T1000 (cell line): Measurements from ENCODE around the gene ANKRD34A.

Experiments used
- DNase-seq: peaks from one replicate; lab custom pipeline; 2025; ENCODE audit warnings: mixed read lengths; lab: John Stamatoyannopoulos, UW

Gene ANKRD34A

DNA sequence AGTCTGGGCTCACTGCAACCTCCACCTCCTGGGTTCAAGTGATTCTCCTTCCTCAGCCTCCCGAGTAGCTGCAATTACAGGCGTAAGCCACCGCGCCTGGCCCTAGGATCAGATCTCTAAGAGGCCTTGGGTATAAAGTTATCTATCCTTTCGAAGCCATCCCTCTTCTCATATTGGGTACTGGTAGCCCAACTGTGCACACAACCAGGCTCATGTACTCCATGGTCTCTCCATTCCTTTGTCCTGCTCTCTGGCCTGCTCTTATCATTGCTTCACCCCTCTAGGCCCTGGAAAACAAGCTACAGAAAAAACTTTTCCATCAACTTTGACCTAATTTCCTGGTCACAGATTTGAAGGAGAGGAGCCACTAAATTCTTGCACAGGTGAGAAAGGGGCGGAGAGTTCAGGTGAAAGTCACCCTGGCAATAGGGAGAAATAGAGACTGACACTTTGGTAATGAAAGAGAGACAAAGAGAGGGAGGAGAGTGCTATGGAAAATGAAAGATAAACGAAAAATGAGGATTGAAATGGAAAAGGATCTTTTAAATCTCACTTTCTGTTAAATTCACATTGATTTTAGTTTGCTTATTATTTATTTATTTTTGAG lies 26.0 kb upstream of the ANKRD34A start:
- DNase-seq, result no peak

DNA sequence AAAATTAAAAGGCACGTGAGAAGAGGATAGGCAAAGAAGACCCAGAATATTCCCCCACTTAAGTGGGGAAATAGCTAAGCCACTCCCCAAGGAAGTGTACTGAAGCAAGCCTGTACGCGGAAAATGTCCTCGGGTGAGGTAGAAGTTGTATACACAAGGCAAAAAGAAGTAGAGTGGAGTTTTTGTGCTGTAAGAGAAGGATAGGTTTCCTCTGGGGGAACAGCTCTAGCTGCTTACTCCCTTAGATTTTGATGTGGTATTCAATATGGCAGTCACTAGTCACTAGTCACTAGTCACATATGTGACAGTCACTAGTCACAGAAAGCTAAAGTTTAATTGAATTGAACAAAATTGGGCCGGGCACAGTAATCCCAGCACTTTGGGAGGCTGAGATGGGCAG lies 24.4 kb upstream of the ANKRD34A start:
- DNase-seq, result no peak

DNA sequence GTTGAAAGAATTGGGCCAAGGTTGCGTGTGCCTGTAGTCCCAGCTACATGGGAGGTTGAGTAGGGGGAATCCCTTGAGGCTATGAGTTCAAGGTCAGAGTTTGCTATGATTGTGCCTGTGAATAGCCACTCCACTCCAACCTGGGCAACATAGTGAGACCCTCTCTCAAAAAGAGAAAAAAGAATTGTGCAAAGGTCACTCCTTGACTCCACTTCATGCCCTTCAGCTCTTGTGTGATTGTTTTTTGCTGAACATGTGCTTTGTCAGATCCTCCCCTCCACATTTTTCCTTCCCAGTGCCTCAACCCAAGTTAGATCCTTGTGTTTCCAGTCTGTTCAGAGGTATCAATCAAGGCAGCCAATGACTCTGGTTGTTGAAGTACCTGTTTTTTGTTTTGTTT lies 23.6 kb upstream of the ANKRD34A start:
- DNase-seq, result no peak

GRCh38 chr1:145986551-145986950 lies 22.2 kb upstream of the ANKRD34A start:
- no peak for DNase-seq

DNA sequence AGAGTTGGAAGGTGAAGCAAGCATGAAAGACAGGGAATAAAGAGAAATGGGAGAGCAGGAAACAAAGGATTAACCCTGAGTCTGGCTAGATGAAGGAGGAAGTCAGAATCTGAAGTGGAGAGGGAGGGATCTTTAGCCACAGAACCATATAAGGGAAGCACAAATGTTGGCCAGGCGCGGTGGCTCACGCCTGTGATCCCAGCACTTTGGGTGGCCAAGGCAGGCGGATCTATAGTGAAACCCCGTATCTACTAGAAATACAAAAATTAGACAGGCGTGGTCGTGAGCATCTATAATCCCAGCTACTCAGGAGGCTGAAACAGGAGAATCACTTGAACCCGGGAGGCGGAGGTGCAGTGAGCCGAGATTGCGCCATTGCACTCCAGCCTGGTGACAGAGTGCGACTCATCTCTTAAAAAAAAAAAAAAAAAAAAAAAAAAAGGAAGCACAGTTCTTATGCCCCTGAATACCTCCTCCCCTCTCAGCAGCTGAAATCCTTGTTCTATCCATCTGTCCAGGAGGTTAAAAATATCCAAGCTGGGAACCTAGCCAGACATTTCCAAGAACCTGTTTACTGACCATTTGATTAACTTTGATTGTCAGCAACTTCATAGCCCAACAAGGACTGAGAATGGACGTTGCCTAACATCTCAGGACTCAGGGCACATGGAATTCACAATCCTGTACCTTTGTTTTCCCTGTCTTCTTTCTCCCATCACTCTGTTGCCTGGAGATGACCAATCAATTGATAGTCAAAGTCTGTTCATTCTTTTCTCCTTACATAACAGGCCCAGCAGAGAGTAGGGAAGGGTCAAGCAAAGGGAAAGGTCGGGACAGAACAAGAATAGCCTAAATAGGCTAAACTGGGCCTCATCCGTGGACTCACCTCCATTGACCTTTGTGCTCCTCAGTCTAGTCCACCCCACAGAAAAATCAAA lies 21.4 kb upstream of the ANKRD34A start:
- DNase-seq, result peak; percentile 39

- DNase-seq, result no peak
Measured at GRCh38 chr1:145985129-145985501, 20.7 kb upstream of the ANKRD34A start.

- DNase-seq, result no peak
Measured at GRCh38 chr1:145983960-145984830, 19.8 kb upstream of the ANKRD34A start.

GRCh38 chr1:145983206-145983675 lies 18.9 kb upstream of the ANKRD34A start:
- no peak for DNase-seq

GRCh38 chr1:145982010-145982723 lies 17.8 kb upstream of the ANKRD34A start:
- no peak for DNase-seq

DNA sequence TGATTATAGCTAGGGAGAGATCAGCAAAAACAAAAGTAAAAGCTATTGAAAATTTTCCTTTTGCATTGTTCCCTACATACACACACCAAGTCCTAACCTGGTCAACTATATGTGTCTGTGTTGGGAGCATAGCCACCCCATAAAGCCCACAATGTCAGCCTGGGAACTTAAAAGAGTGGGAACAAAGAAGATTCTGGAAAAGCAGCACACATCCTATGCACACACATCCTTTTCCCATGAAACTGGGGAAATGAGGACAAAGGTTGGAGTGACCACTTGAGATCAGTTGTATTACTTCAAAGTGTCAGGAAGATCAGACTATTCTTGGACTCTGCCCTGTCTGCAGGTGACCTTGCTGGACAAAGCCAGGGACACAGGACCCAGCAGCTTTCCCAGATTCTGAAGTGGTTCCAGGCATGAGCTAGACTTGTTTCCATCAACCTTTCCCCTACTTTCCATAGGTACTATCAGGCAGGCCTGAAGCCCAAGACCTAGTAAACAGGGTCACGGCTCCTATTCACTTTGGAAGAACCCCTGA lies 16.2 kb upstream of the ANKRD34A start:
- DNase-seq, result no peak

DNA sequence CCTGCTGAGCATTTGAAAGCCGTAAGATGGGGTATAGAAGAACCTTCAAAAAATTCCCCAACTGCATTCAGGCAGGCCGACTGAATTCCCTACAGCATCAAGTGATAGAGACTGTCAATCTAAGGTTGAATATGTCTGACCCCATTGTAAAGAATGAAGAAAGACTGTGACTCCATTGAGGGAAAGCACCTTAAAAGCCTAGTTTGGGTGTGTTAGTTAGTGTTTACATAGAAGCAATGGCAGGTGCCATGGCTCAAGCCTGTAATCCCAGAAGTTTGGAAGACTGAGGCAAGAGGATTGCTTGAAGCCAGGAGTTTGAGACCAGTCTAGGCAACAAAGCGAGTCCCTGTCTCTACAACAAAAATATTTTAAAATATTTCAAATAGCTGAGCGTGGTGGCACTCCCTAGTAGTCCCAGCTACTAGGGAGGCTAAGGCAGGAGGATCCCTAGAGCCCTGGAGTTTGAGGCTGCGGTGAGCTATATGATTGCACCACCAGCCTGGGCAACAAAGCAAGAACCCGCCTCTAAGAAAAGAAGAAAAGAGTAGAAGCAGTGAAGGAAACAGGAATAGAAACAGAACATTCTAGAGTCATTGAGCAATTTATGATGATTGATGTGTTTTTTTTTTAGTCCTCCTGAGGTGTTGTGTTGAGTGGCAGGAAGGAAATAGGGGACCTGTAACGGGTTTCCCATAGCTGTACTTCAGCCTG lies 15.5 kb upstream of the ANKRD34A start:
- DNase-seq, result no peak

- peak; percentile 83 for DNase-seq
Measured at GRCh38 chr1:145978854-145979745, 14.7 kb upstream of the ANKRD34A start.

GRCh38 chr1:145978471-145978853 lies 14.1 kb upstream of the ANKRD34A start:
- DNase-seq, result no peak

DNA sequence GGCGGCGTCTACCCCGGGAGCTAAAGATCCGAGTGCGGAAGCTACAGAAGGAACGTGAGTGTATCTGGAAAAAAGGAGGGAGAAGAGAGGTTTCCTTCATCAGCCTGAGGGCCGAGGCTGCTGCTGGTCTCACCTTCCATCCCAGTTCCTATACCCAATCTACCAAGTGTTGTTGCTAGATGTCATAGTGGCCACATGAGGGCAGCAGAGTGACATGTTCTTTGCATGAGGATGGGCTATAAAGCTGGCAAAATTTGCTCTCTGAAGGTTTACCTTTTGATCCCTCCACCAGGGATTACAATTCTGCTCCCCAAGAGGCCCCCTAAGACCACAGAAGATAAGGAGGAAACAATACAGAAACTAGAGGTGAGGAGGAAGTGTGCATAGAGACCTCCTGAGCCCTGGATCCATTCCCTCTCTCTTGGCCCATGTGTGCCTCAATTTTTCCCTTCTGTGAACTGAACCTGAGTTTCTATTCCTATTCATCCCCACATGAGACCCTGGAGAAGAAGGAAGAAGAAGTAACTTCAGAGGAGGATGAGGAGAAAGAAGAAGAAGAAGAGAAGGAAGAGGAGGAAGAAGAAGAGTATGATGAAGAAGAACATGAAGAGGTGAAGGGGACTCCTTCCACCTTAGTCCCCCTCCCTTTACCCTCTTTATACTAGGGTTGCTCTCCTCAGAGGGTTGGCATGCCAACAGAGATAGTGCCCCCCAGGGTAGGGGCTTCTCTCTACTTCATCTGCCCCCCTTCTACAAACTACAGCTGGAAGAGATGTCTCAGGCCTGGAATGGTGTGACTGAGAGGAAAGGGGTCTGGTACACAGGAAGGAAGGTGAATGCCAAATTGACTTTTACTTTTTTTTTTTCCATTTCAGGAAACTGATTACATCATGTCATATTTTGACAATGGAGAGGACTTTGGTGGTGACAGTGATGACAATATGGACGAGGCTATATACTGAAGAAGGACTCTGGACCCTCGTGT lies 13.4 kb upstream of the ANKRD34A start:
- DNase-seq, result no peak

- DNase-seq, result no peak
Measured at GRCh38 chr1:145977016-145977415, 12.6 kb upstream of the ANKRD34A start.

DNA sequence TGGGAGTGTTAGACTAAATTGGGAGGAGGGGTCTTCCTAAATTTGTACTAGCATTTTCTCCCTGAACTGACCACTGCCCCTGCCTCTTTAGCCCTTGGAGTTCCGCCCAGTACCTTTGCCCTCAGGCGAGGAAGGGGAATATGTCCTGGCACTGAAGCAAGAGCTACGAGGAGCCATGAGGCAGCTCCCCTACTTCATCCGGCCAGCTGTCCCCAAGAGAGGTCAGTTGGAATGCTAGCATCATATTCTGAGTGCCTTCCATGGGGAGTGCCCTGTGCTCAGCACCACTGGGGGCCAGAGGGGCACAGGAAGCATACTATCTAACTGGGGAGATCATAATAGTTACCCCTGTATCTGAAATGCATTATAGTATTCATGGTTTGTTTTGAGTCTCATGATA lies 10.8 kb upstream of the ANKRD34A start:
- DNase-seq, result no peak

DNA sequence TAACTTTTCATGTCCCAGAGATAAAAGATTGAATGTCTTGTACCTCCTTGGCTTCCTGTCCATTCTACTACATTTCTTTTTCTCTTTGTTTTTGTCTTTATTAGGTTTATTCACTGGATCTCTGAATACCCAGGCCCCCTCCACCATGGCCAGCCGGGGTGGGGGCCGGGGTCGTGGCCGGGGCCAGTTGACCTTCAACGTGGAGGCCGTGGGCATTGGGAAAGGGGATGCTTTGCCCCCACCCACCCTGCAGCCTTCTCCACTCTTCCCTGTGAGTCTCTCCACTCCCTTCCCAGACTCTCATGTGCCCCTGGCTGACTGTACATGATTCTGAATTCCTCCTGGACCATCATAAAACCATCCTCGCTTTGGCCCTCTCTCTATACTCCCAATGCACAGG lies 10.3 kb upstream of the ANKRD34A start:
- no peak for DNase-seq

DNA sequence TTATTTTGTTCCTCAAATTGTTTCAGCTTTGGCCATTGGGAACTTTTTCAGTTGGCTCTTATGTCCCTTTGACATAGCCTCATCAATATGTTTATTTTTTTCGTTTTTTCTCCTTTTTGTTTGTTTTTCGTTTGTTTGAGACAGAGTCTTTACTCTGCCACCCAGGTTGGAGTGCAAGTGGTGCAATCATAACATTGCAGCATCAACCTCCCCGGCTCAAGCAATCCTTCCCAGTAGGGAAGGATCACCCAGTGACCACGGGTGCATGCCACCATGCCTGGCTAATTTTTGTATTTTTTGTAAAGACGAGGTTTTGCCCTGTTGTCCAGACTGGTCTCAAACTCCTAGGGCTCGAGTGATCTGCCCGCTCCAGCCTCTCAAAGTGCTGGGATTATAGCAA lies 8.2 kb upstream of the ANKRD34A start:
- no peak for DNase-seq

- DNase-seq, result no peak
Measured at GRCh38 chr1:145967288-145967687, 2.9 kb upstream of the ANKRD34A start.
